ENCODE results near the gene ADCY2. TPM values are rescaled to one million over a fixed set of nuclear protein-coding genes. Genes with fewer than 3 reads are reported as not detected.

Gene ADCY2
- total and polyA plus RNA-seq, 3 experiments from 2014 or later, result not detected

DNA sequence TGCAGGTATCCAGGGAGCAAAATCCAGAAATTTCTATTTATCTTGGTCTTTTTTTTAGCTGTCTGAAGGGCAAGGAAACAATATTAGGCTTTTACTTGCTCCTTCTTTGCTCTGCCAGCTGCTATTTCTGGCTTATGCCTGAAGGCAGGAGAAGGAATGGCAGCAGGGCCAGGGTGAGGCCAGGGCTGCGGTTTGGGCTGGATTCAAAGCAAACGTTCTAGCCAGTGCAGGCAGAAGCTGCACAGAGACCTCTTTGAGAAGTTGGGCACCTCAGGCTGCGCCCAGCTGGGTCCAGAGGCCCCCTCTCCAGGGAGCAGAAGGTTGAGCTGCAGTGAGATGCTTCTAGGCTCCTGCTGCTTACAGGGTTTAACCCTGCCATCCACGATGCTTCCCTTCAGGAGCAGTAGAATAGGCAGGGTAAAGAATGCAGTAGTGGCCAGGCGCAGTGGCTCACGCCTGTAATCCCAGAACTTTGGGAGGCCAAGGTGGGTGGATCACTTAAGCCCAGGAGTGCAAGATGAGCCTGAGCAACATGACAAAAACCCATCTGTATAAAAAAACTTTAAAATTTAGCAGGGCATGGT lies 201.2 kb downstream of the ADCY2 start:
- CTCF ChIA-PET, result no interaction called here
- peaks cover 0 to 10% (median 2%) of the 10 kb centered on the region in 5 donors for H3K9me3 Mint-ChIP-seq
- POLR2A ChIA-PET, result no interaction called here

DNA sequence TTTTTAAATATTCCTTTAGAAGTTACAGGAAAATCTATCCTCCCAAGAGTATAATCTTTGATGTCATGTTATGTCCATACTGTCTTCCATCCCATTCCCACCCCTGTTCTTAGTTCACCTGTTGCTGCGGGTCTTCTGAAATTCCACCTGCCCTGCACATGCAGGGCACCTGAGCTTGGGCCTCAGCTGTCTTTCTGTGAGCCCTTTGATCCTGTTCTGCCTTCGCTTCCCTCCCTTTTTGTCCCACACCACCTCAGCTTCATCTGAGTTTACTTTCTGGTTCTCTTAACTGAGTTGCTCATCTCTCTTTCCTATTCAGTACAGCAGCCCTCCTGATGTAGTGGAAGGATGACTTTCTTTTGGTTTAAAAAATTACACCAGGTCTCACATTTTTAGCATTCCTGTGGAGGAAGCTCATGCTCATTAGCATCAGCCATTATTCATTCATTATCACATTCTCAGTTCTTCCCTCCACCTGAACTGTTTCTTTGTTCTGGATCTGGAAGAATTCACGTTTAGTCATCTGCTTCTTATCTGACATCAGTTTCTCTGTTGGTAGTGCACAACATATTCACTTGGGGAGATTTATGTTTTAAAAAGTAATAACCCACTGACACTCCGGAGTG lies 211.0 kb downstream of the ADCY2 start:
- Mint-ChIP-seq H3K27me3 (no peaks in the 10 kb centered on the region), H3K9me3 (peaks cover 0 to 9% (median 4%) of the 10 kb centered on the region in 5 donors), H3K27ac (no peak overlapping the region), H3K4me3 (no peak overlapping the region), H3K36me3 (no peaks in the 10 kb centered on the region), H3K4me1 (no peaks in the 10 kb centered on the region)
- H3K9me3 ChIP-seq (ENCODE audit: low read length), result no peaks in the 10 kb centered on the region
- H3K36me3 ChIP-seq (ENCODE audit: insufficient read depth, low read length), result no peaks in the 10 kb centered on the region
- DNase-seq, result no peak
- H3K27ac ChIP-seq (ENCODE audit: low read depth, low read length), result no peak overlapping the region
- no peaks in the 10 kb centered on the region for H3K4me1 ChIP-seq (ENCODE audit: insufficient read depth, low read length)
- H3K27me3 ChIP-seq (ENCODE audit: insufficient read depth, low read length, poor library complexity, severe bottlenecking), result no peaks in the 10 kb centered on the region
- ChIA-PET POLR2A (no interaction called here), CTCF (no interaction called here)
- no peak overlapping the region for H3K4me3 ChIP-seq (ENCODE audit: low read length)

More for the DNA sequence above, 201.2 kb downstream of the ADCY2 start:
- Histone ChIP-seq H3K27me3 (ENCODE audit: insufficient read depth, low read length, poor library complexity, severe bottlenecking) (no peaks in the 10 kb centered on the region), H3K36me3 (ENCODE audit: insufficient read depth, low read length) (no peaks in the 10 kb centered on the region), H3K4me3 (ENCODE audit: low read length) (no peak overlapping the region), H3K9me3 (ENCODE audit: low read length) (no peaks in the 10 kb centered on the region), H3K27ac (ENCODE audit: low read depth, low read length) (no peak overlapping the region), H3K4me1 (ENCODE audit: insufficient read depth, low read length) (no peaks in the 10 kb centered on the region)
- H3K4me1 Mint-ChIP-seq, result no peaks in the 10 kb centered on the region
- no peak overlapping the region for H3K27ac Mint-ChIP-seq
- DNase-seq, result no peak
- H3K36me3 Mint-ChIP-seq, result no peaks in the 10 kb centered on the region
- no peaks in the 10 kb centered on the region for H3K27me3 Mint-ChIP-seq
- no peak overlapping the region for H3K4me3 Mint-ChIP-seq

- no peak overlapping the region for H3K27ac ChIP-seq (ENCODE audit: low read depth, low read length)
- H3K4me3 ChIP-seq (ENCODE audit: low read length), result no peak overlapping the region
- H3K27me3 ChIP-seq (ENCODE audit: insufficient read depth, low read length, poor library complexity, severe bottlenecking), result no peaks in the 10 kb centered on the region
- POLR2A ChIA-PET, result no interaction called here
- peaks cover 0 to 6% (median 0%) of the 10 kb centered on the region in 5 donors for H3K9me3 Mint-ChIP-seq
- no peaks in the 10 kb centered on the region for H3K9me3 ChIP-seq (ENCODE audit: low read length)
- H3K36me3 ChIP-seq (ENCODE audit: insufficient read depth, low read length), result no peaks in the 10 kb centered on the region
- DNase-seq, result no peak
- no peaks in the 10 kb centered on the region for H3K4me1 Mint-ChIP-seq
- H3K4me3 Mint-ChIP-seq, result no peak overlapping the region
- peaks cover 0 to 1% of the 10 kb centered on the region in 2 donors for H3K27me3 Mint-ChIP-seq
- no peak overlapping the region for H3K27ac Mint-ChIP-seq
- CTCF ChIA-PET, result no interaction called here
- H3K36me3 Mint-ChIP-seq, result no peaks in the 10 kb centered on the region
- H3K4me1 ChIP-seq (ENCODE audit: insufficient read depth, low read length), result no peaks in the 10 kb centered on the region
These were observed 212.8 kb downstream of the ADCY2 start for GRCh38 chr5:7608772-7609171.

DNA sequence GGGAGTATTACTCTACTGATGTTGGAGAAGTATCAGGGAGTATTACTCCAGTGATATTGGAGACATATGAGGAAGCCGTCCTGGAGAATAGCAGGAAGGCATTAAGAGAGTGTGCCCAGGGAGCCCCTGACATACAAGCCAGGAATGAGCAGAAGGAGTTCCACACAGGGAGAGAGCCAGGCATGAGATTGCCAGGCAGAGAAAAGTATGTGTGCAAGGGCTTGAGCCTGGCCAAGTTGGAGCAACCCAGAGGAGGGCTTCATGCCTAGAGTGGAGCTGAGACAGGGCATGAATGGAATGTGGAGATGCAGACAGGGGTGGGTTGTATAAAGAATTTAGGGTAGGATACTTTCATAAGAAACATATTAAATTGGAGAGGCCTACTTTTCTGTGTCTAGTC lies 213.8 kb downstream of the ADCY2 start:
- Histone ChIP-seq H3K27ac (ENCODE audit: low read depth, low read length) (no peak overlapping the region), H3K9me3 (ENCODE audit: low read length) (no peaks in the 10 kb centered on the region), H3K27me3 (ENCODE audit: insufficient read depth, low read length, poor library complexity, severe bottlenecking) (no peaks in the 10 kb centered on the region), H3K4me1 (ENCODE audit: insufficient read depth, low read length) (no peaks in the 10 kb centered on the region), H3K36me3 (ENCODE audit: insufficient read depth, low read length) (no peaks in the 10 kb centered on the region), H3K4me3 (ENCODE audit: low read length) (no peak overlapping the region)
- H3K4me3 Mint-ChIP-seq, result no peak overlapping the region
- DNase-seq, result no peak
- H3K27ac Mint-ChIP-seq, result no peak overlapping the region
- no peaks in the 10 kb centered on the region for H3K4me1 Mint-ChIP-seq
- peaks cover 0 to 6% (median 0%) of the 10 kb centered on the region in 5 donors for H3K9me3 Mint-ChIP-seq
- POLR2A ChIA-PET, result no interaction called here
- CTCF ChIA-PET, result no interaction called here
- H3K27me3 Mint-ChIP-seq, result peaks cover 0 to 1% of the 10 kb centered on the region in 2 donors
- H3K36me3 Mint-ChIP-seq, result no peaks in the 10 kb centered on the region

- ChIA-PET CTCF (no interaction called here), POLR2A (no interaction called here)
- Histone ChIP-seq H3K9me3 (ENCODE audit: low read length) (no peaks in the 10 kb centered on the region), H3K27me3 (ENCODE audit: insufficient read depth, low read length, poor library complexity, severe bottlenecking) (no peaks in the 10 kb centered on the region), H3K36me3 (ENCODE audit: insufficient read depth, low read length) (no peaks in the 10 kb centered on the region), H3K4me3 (ENCODE audit: low read length) (no peak overlapping the region), H3K27ac (ENCODE audit: low read depth, low read length) (no peak overlapping the region), H3K4me1 (ENCODE audit: insufficient read depth, low read length) (no peaks in the 10 kb centered on the region)
- DNase-seq, result no peak
- Mint-ChIP-seq H3K27me3 (peaks cover 0 to 1% of the 10 kb centered on the region in 2 donors), H3K36me3 (no peaks in the 10 kb centered on the region), H3K9me3 (peaks cover 0 to 6% (median 0%) of the 10 kb centered on the region in 5 donors), H3K27ac (no peak overlapping the region), H3K4me1 (no peaks in the 10 kb centered on the region), H3K4me3 (no peak overlapping the region)
These were observed 214.7 kb downstream of the ADCY2 start for GRCh38 chr5:7610531-7611177.

GRCh38 chr5:7611518-7611917 lies 215.6 kb downstream of the ADCY2 start:
- Histone ChIP-seq H3K36me3 (ENCODE audit: insufficient read depth, low read length) (no peaks in the 10 kb centered on the region), H3K27me3 (ENCODE audit: insufficient read depth, low read length, poor library complexity, severe bottlenecking) (no peaks in the 10 kb centered on the region), H3K9me3 (ENCODE audit: low read length) (no peaks in the 10 kb centered on the region), H3K4me1 (ENCODE audit: insufficient read depth, low read length) (no peaks in the 10 kb centered on the region), H3K4me3 (ENCODE audit: low read length) (no peak overlapping the region), H3K27ac (ENCODE audit: low read depth, low read length) (no peak overlapping the region)
- ChIA-PET CTCF (no interaction called here), POLR2A (no interaction called here)
- Mint-ChIP-seq H3K36me3 (peaks cover 0 to 2% (median 0%) of the 10 kb centered on the region in 3 donors), H3K4me3 (no peak overlapping the region), H3K27ac (no peak overlapping the region), H3K4me1 (no peaks in the 10 kb centered on the region), H3K9me3 (peaks cover 0 to 5% (median 2%) of the 10 kb centered on the region in 5 donors), H3K27me3 (peaks cover 0 to 1% of the 10 kb centered on the region in 2 donors)
- no peak for DNase-seq

DNA sequence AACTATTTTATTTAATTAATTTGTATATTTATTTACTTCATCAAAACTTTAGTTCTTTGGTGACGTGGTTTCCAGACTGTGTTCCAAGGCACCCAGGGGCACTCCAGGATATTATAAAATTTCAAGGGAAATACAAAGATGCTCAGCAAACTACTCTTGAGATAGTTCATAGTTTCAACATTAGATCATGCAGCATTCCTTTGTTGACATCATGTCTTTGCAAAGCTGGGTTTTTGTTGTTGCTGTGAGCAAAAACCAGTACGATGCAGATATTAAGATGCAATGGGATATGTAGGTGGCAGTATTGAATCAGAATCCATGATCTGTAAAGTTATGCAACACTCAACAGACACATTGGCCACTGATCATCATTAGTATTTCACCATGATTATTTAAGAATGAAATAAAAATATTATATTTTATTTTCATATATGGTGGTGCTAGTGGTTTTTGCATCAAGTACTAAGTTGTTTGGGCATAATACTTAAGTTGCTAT lies 219.7 kb downstream of the ADCY2 start:
- Histone ChIP-seq H3K4me1 (ENCODE audit: insufficient read depth, low read length) (no peaks in the 10 kb centered on the region), H3K27ac (ENCODE audit: low read depth, low read length) (no peak overlapping the region), H3K36me3 (ENCODE audit: insufficient read depth, low read length) (no peaks in the 10 kb centered on the region), H3K9me3 (ENCODE audit: low read length) (no peaks in the 10 kb centered on the region), H3K27me3 (ENCODE audit: insufficient read depth, low read length, poor library complexity, severe bottlenecking) (no peaks in the 10 kb centered on the region), H3K4me3 (ENCODE audit: low read length) (no peak overlapping the region)
- Mint-ChIP-seq H3K27ac (no peak overlapping the region), H3K27me3 (peaks cover 0 to 1% of the 10 kb centered on the region in 2 donors), H3K4me1 (no peaks in the 10 kb centered on the region), H3K9me3 (peaks cover 0 to 3% (median 2%) of the 10 kb centered on the region in 5 donors), H3K36me3 (peaks cover 0 to 2% (median 0%) of the 10 kb centered on the region in 3 donors), H3K4me3 (no peak overlapping the region)
- POLR2A ChIA-PET, result no interaction called here
- CTCF ChIA-PET, result no interaction called here
- DNase-seq, result no peak

GRCh38 chr5:7616897-7617296 lies 221.0 kb downstream of the ADCY2 start:
- Mint-ChIP-seq H3K4me3 (no peak overlapping the region), H3K36me3 (peaks cover 0 to 2% (median 0%) of the 10 kb centered on the region in 3 donors)

More at GRCh38 chr5:7616897-7617296, 221.0 kb downstream of the ADCY2 start:
- no peak for DNase-seq
- Histone ChIP-seq H3K36me3 (ENCODE audit: insufficient read depth, low read length) (no peaks in the 10 kb centered on the region), H3K4me1 (ENCODE audit: insufficient read depth, low read length) (no peaks in the 10 kb centered on the region), H3K27ac (ENCODE audit: low read depth, low read length) (no peak overlapping the region), H3K4me3 (ENCODE audit: low read length) (no peak overlapping the region), H3K27me3 (ENCODE audit: insufficient read depth, low read length, poor library complexity, severe bottlenecking) (no peaks in the 10 kb centered on the region), H3K9me3 (ENCODE audit: low read length) (no peaks in the 10 kb centered on the region)
- H3K4me1 Mint-ChIP-seq, result no peaks in the 10 kb centered on the region
- POLR2A ChIA-PET, result no interaction called here
- no peak overlapping the region for H3K27ac Mint-ChIP-seq
- peaks cover 0 to 1% of the 10 kb centered on the region in 2 donors for H3K27me3 Mint-ChIP-seq
- H3K9me3 Mint-ChIP-seq, result peaks cover 0 to 3% (median 2%) of the 10 kb centered on the region in 5 donors
- CTCF ChIA-PET, result no interaction called here
